ENCODE data around the gene DLG4.
"Not testable (repeated sequence)": the region's sequence is repeated elsewhere in the genome, so short reads cannot be mapped to it uniquely, and the experiment has no call there.

Gene DLG4

DNA sequence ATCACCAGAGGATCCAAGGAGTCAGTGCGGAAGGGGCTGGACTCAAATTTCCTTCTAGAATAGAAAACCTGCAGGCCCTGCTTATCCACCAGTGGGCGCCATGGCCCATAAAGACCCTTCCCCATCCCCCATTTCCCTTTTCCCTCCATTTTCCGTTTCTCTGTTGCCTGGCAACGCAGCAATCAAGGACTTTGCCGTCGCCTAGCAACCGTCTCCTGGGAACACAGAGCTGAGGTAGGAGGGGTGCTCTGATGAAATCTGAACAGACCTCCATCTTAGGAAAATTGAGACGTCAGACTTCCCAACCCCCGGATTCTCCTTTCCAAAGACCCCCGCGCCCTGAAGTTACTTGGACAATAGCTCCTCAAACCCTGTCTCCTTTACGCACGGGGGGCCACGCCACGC lies 5.7 kb downstream of the DLG4 start:
- peak in 1 of 2 experiments; percentile 58 for DNase-seq

DNA sequence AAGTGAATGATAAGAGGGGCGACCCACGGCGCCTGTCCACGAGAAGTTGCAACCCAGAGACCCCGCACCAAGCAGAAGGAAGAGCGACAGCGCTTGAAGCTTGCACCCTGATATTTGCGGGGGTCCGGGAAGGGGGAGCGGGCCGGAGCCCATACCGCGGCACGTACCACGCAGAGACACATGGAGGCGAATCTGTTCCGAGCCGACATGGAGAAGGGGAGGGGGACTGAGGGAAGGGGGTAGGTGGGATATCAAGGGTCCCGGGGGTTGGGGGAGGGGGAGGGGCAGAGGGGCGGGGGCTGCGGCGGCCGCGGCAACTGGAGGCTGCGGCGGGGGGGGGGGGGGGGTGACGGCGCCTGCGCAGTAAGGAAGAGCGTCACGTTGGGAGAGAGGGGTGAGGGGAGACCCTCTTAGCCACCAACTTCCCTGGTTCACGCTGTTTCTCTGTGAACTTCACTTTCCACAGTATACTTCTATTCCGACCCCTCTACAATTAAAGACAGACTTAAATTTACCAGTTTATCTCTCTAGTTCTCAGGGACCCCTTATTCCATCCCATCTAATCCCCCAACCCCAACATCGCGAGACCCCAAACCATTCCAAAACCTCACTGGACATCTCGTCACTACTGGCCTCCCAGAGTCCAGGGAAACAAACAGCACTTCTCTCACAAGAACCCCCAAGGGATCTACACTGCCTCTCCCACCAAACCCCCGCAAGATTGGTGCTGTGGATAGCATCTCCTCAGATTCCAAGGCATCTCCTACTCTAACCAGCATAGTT lies 8.0 kb downstream of the DLG4 start:
- no peak for DNase-seq

DNA sequence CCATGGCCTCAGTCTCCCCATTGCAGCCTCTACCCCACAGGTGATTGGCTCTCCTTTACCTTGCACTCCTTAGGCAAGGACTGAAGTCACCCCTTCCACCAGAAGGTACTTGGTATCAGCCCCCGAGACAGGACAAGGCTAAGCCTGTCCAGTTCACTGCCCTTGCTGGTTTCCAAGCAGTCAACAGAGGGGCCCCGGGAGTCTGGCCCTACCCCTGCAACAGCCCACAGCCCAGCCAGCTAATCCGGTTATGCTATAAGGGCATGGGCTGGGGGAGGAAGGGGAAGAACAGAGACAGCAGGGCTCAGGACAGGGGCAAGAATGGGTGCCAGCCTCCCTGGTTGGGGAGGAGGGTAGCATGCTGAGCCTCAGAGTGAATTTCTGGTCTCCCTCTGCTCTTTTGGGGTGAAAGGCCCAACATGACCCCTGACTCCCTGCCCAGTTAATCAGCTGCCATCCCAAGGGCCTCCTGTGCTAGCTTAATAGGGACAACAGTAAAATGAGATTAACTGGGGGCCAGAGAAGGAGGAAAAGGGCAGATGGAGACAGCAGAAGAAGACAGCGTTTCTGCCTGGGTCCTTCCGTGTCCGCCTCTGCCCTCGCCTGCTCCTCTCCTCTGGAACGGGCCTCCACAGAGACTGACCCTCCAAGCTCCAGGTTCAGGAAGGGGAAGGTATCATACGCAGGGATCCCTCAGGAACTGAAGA lies 10.7 kb downstream of the DLG4 start:
- DNase-seq, result no peak

DNA sequence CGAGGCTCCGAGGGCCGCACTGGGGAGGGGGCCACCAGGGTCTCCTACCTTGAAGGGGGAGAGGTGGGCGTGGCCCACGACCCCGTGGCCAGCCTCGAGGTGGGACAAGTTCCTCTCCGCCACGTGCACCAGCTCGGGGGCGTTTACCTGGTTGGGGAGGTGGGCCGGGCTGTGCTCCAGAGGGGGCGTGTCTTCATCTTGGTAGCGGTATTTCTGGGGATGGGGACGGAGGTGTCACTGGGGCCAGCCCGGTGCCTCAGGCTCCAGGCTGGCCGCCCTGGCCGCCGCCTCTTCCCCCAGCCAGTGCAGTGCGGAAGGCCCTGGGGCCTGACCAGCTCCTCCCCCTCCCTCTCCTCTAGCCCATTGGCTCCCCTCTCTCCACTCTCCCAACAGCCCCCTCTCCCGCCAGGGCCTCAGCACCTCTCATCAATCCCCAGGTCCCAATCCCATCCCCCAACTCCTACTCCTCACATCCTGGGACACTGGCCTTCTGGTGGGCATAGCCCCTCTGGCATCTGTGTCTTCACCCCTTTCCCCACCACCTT lies 11.5 kb downstream of the DLG4 start:
- DNase-seq, result no peak

DNA sequence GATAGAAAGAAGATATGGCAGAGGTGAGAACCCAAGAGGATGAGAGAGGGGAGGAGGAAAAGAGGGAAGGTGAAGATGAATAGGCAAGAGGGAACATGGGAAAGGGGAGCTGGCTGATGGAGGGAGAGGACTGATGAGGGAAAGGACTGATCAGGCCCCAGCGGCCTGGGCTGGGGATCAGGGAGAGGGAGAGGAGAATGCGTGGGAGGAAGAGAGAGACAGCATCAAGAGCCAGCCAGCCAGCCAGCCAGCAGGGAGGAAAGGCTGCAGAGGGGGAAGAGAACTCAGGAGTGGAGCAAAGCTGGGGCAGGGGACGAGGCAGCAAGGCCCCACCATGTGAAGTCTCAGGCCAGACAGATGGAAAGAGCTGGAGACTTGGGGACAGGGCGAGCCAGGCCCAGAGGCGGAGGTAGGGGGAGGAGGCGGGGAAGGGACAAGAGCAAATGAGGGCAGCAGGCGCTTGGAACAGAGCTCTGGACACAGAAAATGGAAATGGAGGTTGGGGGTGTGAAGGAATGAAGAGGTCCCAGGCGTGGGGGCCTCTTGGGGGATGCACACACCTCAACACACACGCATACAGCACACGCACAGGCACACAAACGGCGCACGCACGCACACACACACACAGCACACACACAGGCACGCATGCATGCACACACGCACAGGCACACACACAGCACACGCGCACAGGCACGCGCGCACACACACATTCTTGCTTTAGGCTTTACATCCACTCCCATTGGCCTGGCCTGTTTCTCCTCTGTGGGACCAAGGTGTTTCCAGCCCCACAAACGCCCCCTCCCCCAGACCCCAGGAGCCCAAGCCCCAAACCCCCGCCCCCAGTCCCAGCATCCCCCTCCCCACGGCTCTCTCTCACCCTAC lies 12.3 kb downstream of the DLG4 start:
- DNase-seq, result no peak

DNA sequence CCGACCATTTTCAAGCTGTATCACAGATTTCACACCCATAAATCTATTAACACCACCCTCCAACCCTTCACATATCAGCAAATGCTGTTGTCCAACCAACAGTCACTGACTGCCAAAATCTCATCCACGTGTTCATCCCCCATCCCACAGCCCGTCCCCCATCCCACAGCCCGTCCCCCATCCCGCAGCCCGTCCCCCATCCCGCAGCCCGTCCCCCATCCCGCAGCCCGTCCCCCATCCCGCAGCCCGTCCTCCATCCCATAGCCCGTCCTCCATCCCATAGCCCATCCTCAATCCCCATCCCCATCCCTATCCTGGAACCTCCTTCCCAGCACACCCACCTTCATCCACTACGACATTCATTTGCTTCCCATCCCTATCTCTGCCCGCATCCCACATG lies 14.1 kb downstream of the DLG4 start:
- DNase-seq, result no peak

DNA sequence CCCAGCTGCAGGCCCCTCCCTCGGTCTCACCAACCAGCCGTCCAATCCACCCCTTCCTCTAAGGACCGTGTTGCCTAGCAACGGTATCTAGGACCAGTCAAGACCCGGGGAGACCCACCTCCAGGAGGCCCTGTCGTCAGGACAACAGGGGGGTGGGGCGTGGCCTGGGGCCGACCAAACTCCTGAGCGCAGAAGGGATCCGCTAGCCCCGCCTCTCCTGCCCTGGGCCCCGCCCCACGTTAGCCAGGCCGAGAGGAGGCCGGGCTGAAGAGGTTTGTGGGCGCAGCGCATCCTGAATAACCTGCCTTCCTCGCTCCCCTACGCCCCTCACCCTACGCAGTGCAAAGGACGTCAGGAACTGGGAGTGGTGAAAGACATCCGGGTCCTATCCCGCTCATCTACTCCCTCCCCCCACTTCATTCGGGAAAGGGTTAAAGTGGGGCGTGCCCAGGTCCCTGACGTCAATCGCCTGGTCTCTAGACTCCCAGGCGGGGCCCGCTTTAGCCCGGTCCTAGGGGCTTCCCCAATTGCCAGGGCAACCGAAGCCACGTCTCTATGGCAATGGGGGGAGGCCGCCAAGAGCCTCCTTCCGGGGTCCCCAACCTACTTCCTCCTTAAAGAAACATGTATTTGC lies 14.7 kb downstream of the DLG4 start:
- DNase-seq, result peak; percentile 96

DNA sequence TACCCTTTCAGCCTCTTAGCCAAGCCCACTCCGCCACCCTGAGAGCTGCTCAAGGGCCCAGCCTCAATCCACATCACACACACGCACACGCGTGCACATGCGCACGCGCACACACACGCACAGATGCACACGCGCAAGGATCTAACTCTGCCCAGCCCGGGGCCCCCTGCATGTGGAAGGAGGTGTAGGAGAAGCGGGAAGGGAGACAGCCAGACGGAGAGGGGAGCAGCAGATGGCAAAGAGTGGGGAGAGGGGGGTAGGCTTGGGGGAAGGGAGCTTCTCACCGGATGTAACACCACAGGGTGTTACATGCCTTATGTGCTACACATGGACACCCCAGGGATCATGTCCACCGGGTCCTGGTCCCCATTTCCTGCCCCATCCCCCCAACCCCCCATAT lies 15.3 kb downstream of the DLG4 start:
- DNase-seq, result no peak

DNA sequence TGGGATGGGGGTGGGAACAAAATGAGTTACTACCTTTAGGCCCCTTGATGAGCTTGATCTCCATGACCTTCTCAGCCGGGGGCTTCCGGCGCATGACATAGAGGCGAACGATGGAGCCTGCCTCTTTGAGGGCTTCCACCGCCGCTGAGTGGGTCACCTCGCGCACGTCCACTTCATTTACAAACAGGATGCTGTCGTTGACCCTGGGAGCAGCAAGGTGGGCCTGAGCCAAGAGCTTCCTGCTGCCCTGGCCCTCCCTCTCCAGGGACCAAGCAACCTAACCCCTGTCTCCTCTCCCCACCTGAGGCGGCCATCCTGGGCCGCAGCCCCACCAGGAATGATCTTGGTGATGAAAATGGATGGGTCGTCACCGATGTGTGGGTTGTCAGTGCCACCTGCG lies 16.2 kb downstream of the DLG4 start:
- no peak for DNase-seq

DNA sequence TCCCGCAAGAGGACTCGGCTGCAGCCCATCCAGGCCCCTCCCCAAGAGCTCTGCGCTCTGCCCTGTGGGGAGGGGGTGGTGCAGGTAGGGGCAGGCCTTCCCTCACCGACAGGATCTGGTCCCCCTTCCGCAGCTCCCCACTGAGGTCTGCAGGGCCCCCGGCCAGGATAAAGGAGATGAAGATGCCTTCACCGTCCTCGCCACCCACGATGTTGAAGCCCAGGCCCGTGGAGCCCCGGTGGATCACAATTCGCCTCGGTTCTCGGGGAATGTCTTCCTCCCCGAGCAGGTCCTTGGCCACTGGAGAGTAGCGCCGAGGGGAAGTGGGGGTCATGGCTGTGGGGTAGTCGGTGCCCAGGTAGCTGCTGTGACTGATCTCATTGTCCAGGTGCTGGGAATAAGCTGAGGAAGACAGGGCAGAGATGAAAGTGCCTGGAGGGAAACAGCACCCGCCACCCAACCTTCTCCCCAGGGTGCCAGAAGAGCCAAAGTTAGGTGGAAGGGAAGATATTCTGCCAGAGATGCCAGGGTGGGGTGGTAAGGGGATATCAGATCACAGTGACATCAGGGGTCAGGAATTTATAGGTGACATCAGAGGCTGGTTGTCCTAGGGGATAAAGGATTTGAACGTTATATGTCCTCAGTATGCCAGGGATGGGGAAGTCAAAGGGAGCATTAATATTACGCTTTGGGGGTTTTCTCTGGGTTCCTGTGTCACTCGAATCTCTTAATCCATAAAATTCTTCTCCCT lies 22.8 kb downstream of the DLG4 start:
- no peak for DNase-seq

DNA sequence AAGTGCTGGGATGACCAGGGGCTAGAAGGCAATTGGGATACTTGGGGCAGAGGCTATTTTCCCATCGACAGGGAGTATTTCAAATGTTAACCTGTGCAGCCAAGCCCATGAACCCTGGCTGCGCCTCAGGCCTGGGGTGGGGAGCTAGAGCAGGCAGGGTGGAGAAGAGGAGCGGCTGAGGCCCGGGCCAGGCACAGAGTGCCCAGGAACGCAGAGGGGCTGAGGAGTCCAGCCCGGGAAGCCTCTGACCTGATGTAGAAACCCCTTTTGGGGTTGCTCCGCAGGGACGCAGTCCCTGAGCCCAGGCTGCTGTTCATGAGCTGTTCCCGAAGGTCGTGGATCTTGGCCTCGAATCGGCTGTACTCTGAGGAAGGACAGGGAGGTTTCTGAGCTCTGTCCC lies 23.7 kb downstream of the DLG4 start:
- no peak for DNase-seq

DNA sequence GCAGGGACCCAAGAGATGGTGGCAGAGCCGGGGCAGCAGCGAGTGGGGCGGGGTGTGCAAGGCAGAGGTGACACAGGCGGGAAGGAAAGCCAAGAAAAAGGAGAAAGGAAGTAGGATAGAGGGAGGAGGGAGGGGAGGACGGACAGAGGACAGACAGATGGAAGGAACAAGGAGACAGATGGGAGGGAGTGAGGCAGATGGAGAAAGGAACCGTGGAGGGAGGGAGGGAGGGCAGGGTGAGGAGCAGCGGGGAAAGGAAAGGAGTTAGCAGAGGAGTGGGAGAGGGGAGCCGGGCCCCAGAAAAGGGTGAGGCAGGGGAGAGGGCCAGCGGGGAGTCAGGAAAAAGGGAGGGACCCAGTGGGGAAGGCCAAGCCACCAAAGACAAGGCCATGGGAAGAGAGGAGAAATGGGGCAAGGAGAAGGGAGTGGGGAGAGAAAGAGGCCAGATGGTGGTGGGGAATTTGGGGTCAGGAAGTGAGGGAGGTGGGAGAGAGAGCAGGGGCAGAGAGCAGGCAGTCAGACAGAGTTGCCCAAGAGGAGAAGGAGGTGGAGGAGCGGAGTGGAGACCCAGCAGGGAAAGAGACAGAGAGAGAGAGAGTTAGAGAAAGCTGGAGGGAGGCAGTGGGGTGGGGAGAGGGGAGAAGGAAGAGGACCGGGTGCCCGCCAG lies 27.2 kb downstream of the DLG4 start:
- DNase-seq, result no peak

DNA sequence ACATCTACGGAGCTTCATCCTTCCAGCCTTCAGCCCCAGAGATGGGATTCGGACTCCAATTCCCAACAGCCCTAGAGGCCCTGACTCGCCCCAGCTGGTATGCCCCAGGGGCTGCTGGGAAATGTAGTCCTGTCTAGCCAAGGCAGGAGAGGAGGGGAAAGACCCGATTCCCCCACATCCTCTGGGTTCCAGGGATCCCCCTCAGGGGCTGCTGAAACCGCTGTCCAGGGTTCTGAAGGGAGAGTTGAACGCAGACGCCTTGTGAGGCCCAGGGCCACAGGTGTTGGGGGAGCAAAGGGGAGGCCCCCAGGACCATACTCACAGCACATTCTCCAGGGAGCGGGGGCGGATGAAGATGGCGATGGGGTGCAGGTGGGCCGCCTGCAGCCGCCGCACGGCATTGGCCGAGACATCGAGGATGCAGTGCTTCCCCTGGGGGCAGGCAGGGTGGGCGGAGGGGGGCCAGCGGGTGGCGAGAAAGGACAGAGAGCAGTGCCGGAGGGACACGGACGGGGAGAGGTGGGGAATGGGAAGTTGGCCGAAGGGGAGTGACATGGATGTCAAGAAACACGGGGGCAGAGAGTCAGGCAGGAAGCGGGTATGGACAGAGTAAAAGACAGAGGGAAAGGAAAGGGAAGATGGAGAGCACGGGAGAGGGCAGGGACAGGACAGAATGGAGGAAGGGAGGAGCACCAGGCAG lies 27.9 kb downstream of the DLG4 start:
- no peak for DNase-seq

DNA sequence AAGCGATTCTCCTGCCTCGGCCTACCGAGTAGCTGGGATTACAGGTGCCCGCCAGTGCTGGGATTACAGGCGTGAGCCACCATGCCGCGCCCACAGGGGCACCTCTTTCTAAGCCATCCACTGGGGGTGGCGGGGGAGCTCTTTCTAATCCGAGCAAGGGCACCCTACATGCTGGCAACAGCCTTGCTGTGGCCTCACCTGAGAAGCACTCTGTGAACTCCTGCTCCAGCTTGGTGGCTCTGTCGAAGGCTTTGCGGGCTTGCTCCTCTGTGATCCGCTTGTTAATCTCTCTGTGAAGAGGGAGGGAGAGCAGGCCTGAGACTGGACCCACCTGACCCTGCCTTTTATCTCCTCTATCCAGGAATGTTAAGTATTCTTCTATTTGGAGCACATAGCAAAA lies 28.6 kb downstream of the DLG4 start:
- DNase-seq, result no peak

DNA sequence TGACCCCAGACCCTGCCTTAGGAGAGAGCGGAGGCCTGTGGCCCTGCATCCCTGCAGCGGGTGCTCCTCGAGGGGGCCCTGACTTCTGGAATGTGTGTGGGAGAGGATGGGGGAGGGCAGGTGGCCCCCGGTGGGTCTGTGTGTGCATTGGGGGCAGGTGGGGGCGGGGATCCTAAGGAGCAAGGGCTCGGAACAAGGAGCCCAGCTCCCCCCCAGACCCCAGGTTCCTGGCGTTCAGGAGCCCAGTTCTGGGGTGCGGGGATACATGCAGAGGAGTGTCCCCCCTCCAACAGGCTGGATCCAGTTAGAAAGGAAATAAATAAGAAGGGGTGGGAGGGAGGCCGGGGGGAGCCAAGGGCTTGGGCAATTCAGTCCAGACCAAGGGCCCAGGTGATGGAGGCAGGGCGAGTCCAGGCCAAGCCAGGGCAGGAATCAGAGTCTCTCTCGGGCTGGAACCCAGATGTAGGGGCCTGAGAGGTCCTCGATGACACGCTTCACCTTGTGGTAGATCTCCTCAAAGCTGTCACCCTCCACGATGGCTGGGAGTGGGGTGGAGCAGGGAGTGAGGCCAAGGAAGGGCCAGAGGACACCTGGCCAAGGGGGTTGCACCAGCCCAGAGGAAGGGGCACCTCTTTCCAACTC lies 29.2 kb downstream of the DLG4 start:
- no peak for DNase-seq

DNA sequence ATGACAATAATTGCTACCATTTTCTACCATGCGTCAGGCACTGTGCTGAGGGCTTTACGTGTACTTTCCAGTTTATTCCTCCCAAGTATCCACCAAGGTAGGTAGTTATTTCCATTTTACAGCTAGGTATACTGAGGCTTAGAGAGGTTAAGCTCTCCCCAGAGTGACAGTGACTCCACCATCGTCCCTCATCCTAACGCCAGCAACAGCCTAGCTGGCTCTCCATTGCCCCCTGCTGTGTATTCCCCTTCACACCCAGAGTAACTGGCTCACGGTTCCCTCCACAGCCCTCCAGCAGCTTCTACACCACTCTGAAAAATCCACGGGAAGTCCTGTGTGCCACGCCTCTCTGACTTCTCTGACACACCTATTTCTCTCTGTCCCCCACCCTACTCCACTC lies 33.4 kb downstream of the DLG4 start:
- DNase-seq, result no peak

DNA sequence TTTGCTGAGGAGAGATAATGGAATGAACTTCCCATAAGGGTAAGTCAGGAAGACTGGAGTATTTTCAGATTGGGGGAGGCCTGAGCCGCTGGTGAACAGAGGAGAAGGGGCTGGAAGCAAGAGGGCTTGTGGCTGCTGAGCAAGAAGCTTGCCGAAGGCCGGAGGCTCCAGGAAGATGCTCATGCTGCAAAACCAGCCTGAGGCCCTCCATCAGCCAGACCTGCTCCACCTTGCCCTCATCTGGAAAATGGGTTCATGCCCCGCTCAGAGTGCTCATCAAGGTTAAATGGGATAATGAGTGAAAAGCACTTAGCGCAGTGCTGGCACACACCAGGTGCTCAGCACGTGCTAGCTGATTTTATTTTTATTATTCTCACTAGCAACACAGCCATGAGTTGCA lies 35.0 kb downstream of the DLG4 start:
- no peak for DNase-seq

DNA sequence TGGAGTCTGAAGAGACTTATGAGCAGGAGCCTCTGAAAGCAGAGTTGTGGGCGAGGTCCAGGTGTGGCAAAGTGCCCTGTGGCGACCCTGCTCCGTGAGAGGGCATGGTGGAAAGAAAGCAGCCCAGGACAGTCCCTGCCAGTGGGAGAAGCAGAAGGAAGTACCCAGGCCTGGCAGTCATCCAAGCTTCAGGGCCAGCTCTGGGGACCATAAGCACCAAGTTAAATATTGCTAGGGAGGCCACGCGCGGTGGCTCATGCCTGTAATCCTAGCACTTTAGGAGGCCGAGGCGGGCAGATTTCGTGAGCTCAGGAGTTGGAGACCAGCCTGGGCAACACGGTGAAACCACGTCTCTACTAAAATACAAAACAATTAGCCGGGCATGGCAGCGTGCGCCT lies 35.5 kb downstream of the DLG4 start:
- DNase-seq, result no peak

DNA sequence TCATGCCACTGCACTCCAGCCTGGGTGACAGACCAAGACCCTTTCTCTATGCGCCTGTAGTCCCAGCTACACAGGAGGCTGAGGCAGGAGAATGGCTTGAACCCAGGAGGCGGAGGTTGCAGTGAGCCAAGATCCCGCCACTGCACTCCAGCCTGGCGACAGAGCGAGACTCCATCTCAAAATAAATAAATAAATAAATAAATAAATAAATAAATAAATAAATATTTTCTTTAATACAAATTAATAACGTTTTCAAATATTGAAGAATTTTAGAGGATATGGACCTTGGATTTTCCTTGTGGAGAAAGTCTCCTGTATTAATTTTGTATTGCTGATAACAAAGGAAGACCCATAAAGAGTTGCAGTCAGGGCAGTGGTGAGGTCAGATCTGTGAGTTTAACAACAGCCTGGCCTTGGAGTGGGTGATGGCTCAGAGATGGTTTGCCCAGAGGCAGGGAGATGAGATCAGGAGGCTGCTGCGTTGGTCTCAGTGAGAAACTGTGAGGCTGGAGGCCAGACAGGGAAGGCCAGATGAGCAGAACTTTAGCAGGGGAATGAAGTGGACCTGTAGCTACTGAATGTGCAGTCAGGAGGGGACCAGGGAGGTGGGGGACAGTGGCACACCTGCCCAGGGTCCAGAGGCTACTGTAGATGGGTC lies 36.1 kb downstream of the DLG4 start:
- no peak for DNase-seq

DNA sequence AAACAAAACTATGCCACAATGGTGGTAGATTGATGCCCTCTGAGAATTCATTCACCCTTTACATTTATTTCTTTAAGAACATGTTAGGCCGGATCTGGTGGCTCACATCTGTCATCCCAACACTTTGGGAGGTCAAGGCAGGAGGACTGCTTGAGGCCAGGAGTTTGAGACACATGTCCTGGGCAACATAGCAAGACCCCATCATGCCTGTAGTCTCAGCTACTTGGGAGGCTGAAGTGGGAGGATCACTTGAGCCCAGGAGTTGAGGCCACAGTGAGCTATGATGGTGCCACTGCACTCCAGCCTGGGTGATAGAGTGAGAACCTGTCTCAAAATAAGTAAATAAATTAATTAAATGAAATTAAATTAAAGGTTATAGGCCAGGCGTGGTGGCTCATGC lies 37.5 kb downstream of the DLG4 start:
- DNase-seq, result not testable (repeated sequence)
